Measurements from ENCODE around the gene SIRT6. TPM values are rescaled to one million over a fixed set of nuclear protein-coding genes. Genes with fewer than 3 reads are reported as not detected.

Gene SIRT6
- total RNA-seq, 2 experiments from 2014 or later, result 30.1 to 37.5 TPM

DNA sequence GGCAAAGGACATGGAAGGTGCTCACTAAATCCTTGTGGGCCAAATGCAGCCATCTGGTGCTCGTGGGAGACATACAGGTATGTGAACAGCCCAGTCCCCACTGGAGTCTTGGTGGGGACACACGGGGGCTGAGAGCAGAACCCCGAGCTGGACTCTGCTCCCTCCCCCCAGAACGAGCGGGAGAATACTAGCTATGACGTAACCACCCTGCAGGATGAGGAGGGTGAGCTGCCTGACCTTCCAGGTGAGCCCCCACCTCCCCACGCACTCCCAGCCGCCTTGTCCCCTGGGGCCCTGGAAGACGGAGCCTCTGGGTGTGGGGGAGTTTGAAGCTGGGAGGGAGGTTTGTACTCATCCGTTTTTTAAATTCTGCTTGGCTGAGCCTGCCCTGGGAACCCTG lies 33.4 kb upstream of the SIRT6 start:
- H3K27me3 Mint-ChIP-seq, result no peaks in the 10 kb centered on the region
- ATAC-seq (ENCODE audit: low read depth) (no peak), DNase-seq (no peak)
- peaks cover 5% of the 10 kb centered on the region for H3K9me3 Mint-ChIP-seq
- no peak overlapping the region for H3K27ac Mint-ChIP-seq
- POLR2A ChIA-PET, result no interaction called here
- H3K36me3 Mint-ChIP-seq, result no peaks in the 10 kb centered on the region
- H3K4me3 Mint-ChIP-seq, result no peak overlapping the region
- no peaks in the 10 kb centered on the region for H3K4me1 Mint-ChIP-seq

DNA sequence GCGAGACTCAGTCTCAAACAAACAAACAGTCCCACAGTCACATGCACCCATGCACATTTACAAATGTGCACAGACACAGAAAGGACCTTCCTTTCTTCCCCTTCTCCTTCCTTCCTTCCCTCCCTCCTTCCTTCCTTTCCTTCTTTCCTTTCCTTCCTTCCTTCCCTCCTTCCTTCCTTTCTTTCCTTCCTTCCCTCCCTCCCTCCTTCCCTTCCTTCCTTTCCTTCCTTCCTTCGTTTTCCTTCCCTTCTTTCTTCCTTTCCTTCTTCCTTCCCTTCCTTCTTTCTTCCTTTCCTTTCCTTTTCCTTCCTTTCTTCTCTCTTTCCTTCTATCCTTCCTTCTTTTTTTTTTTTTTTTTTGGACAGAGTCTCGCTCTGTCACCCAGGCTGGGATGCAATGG lies 30.8 kb upstream of the SIRT6 start:
- no peak for DNase-seq

DNA sequence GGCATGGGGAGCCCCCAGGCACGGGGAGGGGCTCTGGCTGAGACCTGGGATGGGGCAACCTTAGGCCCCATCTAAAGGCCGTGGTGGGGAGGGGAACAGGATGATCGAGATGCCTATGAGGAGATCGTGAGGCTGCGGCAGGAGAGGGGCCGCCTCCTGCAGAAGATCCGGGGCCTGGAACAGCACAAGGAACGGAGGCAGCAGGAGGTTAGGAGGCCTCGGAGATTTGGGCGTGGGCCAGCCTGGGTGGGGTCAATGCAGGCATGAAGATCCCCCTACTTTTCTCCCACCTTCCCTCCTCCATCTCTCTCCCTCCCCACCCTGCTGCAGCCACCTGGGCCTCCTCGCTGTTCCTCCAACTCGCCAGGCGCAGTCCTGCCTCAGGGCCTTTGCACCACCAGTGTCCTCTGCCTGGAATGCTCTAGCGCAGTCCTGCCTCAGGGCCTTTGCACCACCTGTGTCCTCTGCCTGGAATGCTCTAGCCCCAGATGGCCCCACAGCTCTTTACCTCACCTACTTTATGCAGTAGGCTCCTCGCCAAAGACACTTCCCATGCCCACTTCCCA lies 27.9 kb upstream of the SIRT6 start:
- POLR2A ChIA-PET, result no interaction called here
- H3K4me1 Mint-ChIP-seq, result no peaks in the 10 kb centered on the region

More for the DNA sequence above, 30.8 kb upstream of the SIRT6 start:
- H3K4me3 Mint-ChIP-seq, result no peak overlapping the region
- no peaks in the 10 kb centered on the region for H3K27me3 Mint-ChIP-seq
- H3K36me3 Mint-ChIP-seq, result no peaks in the 10 kb centered on the region
- H3K4me1 Mint-ChIP-seq, result no peaks in the 10 kb centered on the region
- POLR2A ChIA-PET, result interaction anchor here (0.6 kb wide), 1 partner anchor 192 kb away, joined by 5 read pairs; no protein-coding TSS in a partner anchor
- no peak overlapping the region for H3K27ac Mint-ChIP-seq
- no peak for ATAC-seq (ENCODE audit: low read depth)
- H3K9me3 Mint-ChIP-seq, result peaks cover 5% of the 10 kb centered on the region

DNA sequence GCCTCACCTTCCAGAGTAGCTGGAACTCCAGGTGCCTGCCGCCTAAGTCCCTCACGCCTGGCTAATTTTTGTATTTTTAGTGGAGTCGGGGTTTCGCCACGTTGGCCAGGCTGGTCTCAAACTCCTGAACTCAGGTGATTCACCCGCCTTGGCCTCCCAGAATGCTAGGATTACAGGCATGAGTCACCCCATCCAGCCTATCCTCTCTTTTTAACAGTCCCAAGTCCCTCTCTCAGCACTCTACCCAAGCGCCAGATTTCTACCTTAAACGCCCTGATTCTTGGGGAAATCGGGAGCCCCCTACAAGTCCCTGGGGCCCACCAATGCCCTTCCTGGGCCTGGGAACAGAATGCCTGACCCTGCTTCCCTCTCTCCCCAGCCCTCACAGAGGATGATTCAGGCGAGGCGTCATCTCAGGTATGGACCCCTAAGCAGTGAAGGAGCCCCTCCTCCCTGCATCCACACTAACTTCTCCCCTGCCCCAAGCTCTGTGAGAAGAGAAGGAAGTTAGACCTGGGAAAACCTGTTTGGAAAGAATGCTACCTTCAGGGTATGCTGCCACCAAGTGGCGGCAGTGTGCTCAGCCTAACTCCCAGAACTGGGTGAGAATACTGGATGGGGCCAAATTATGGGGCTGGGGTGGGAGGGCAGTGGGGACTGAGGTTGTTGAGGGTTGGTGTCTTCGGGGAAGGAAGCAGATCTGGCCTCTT lies 26.2 kb upstream of the SIRT6 start:
- no peaks in the 10 kb centered on the region for H3K9me3 Mint-ChIP-seq
- POLR2A ChIA-PET, result no interaction called here
- no peak for ATAC-seq (ENCODE audit: low read depth)
- DNase-seq, result no peak
- H3K4me1 Mint-ChIP-seq, result peaks cover 3% of the 10 kb centered on the region
- no peaks in the 10 kb centered on the region for H3K27me3 Mint-ChIP-seq
- H3K27ac Mint-ChIP-seq, result no peak overlapping the region
- H3K36me3 Mint-ChIP-seq, result no peaks in the 10 kb centered on the region
- no peak overlapping the region for H3K4me3 Mint-ChIP-seq

More for the DNA sequence above, 27.9 kb upstream of the SIRT6 start:
- H3K9me3 Mint-ChIP-seq, result no peaks in the 10 kb centered on the region
- no peak for ATAC-seq (ENCODE audit: low read depth)
- DNase-seq, result no peak
- H3K4me3 Mint-ChIP-seq, result no peak overlapping the region
- H3K27ac Mint-ChIP-seq, result no peak overlapping the region
- no peaks in the 10 kb centered on the region for H3K27me3 Mint-ChIP-seq
- no peaks in the 10 kb centered on the region for H3K36me3 Mint-ChIP-seq

DNA sequence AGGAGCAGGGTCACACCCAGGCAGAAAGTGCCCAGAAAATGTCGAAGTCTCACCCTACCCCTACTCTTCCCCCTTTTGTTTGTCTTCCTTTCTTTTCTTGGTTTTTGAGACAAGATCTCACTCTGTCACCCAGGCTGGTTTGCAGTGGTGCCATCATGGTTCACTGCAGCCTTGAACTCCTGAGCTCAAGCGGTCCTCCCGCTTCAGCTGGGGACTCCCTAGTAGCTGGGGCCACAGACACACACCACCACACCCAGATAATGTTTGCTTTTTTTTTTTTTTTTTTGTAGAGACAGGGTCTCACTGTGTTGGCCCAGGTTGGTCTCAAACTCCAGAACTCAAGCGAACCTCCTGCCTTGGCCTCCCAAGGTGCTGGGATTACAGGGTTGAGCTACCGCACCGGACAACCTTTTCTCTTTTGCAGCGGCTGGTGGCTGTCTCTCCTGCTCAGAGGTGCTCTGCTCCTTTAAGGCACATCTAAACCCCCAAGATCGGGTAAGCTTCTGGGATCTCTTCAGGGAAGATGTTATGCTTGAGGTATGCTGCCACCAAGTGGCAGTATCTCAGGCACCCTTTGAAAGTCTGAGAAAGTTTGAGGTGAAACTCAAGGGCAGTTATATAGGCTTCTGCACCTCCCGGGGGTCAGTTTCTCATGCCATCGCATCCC lies 24.6 kb upstream of the SIRT6 start:
- Mint-ChIP-seq H3K9me3 (no peaks in the 10 kb centered on the region), H3K4me1 (peaks cover 3% of the 10 kb centered on the region), H3K27me3 (no peaks in the 10 kb centered on the region), H3K27ac (no peak overlapping the region), H3K4me3 (no peak overlapping the region), H3K36me3 (no peaks in the 10 kb centered on the region)
- ATAC-seq (ENCODE audit: low read depth) (no peak), DNase-seq (no peak)
- POLR2A ChIA-PET, result no interaction called here

DNA sequence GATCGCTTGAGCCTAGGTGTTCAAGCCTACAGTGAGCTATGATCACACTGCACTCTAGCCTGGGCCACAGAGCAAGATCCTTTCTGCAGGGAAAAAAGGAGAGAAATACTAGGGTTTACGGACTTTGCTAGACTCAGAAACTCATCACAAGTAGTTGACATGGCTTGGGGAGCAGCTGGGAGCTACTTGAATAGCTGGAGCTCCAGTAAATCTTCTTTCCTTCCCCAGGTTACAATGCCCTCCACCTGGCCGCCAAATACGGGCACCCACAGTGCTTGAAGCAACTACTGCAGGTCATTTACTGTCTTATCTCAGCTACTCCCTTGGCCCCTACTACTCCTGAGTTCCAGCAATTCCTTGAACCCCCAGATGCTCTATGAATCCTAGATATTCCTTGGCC lies 19.4 kb upstream of the SIRT6 start:
- no peak overlapping the region for H3K4me3 Mint-ChIP-seq
- ATAC-seq (ENCODE audit: low read depth), result no peak

DNA sequence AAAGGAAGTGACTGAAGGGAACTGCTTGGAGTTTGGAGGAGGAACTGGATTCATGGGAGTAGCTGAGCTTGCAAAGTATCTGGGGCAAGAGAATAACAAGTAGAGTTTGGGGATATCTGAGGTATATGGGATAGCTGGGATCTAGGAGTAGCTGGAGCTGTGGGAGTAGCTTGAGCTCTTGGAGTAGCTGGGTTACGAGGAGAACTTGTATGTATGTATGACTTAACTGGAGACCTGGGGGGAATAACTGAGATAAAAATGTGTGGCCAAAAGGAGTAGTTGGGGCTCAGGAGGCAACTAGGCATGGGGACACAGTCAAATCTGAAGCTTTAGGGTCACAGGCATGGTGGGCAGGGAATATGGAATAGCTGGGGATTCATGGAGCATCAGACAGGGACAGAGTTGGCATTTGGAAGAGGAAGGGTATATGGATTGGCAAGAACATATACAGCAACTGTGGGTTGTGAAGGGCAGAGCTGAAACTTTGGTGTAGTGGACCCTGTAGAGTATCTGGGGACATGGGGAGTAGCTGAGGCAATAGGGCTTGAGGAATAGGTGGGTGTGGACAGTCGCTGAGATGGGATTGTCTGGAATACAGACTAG lies 18.7 kb upstream of the SIRT6 start:
- peaks cover 7% of the 10 kb centered on the region for H3K9me3 Mint-ChIP-seq
- DNase-seq (no peak), ATAC-seq (ENCODE audit: low read depth) (no peak)
- no peak overlapping the region for H3K4me3 Mint-ChIP-seq
- H3K27me3 Mint-ChIP-seq, result peaks cover 31% of the 10 kb centered on the region
- peaks cover 11% of the 10 kb centered on the region for H3K4me1 Mint-ChIP-seq
- POLR2A ChIA-PET, result interaction anchor here (0.7 to 0.9 kb wide), 2 partner anchors 215 to 216 kb away, joined by 3 read pairs; partner anchors contain the start of gene EEF2
- peaks cover 8% of the 10 kb centered on the region for H3K36me3 Mint-ChIP-seq
- no peak overlapping the region for H3K27ac Mint-ChIP-seq

More for the DNA sequence above, 19.4 kb upstream of the SIRT6 start:
- Mint-ChIP-seq H3K9me3 (peaks cover 7% of the 10 kb centered on the region), H3K36me3 (peaks cover 8% of the 10 kb centered on the region), H3K27me3 (peaks cover 27% of the 10 kb centered on the region), H3K27ac (no peak overlapping the region), H3K4me1 (peaks cover 11% of the 10 kb centered on the region)
- DNase-seq, result no peak
- POLR2A ChIA-PET, result interaction anchor here (0.6 to 1.3 kb wide), 2 partner anchors 216 to 241 kb away, joined by 3 to 5 read pairs; partner anchors contain the start of gene EEF2

DNA sequence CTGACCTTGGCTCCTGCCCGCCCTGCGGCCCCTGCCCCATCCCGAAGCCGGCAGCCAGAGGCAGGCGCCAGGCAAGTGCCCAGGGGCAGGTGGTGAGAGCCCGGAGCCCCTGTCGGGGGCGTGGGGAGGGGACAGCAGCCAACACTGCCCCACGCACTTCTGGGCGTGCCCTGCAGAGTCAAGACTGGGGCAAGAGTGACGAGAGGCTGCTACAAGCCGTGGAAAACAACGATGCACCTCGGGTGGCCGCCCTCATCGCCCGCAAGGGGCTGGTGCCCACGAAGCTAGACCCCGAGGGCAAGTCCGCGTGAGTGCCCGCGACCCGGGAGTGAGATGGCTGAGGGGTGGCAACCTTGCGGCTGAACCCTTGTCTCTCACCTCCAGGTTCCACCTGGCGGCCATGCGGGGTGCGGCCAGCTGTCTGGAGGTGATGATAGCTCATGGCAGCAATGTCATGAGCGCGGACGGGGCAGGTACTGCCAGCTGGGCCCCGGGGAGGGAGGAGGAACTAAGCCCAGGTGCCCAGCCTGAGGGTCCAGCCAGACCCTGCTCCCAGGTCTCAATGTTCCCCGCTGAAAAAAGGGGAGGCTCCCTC lies 17.4 kb upstream of the SIRT6 start:
- Mint-ChIP-seq H3K36me3 (peaks cover 8% of the 10 kb centered on the region), H3K9me3 (peaks cover 7% of the 10 kb centered on the region), H3K27me3 (peaks cover 31% of the 10 kb centered on the region), H3K27ac (no peak overlapping the region), H3K4me3 (no peak overlapping the region), H3K4me1 (peaks cover 11% of the 10 kb centered on the region)
- POLR2A ChIA-PET, result no interaction called here
- DNase-seq (no peak), ATAC-seq (ENCODE audit: low read depth) (no peak)

DNA sequence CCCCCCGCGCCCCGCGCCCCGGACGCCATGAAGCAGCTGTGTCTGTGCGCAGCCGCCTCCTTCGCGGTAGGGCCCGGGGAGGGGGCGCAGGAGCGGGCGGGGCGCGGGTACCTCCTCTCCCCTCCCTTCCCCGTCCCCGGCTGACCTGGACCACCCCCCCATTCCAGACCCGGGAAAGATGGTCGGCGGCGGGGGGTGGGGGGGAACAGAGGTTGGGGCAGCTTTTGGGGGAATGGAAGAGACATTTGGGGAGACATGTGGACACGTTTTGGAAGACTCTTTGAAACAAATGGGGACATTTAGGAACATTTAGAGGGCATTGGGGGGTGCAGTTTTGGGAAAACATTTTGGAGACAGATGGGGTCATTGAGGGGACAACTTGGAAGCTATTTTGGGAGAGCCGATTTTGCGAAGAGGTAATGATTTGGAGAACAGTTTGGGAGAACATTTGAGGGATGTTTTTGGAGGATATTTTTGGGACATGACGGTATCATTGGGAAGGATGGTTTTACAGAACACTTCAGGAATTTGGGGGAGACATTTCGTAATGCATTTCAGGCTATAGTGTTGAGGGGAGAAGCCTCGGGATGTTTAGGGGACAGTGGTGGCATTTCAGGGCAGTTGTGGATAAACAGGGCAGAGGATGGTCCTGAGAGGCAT lies 16.2 kb upstream of the SIRT6 start:
- POLR2A ChIA-PET, result interaction anchor here (0.5 kb wide), 1 partner anchor 34 kb away, joined by 4 read pairs; no protein-coding TSS in a partner anchor
- DNase-seq, result no peak
- Mint-ChIP-seq H3K27me3 (peaks cover 31% of the 10 kb centered on the region), H3K36me3 (peaks cover 8% of the 10 kb centered on the region), H3K4me3 (no peak overlapping the region), H3K27ac (no peak overlapping the region), H3K9me3 (peaks cover 7% of the 10 kb centered on the region), H3K4me1 (peaks cover 8% of the 10 kb centered on the region)
- ATAC-seq (ENCODE audit: low read depth), result no peak

DNA sequence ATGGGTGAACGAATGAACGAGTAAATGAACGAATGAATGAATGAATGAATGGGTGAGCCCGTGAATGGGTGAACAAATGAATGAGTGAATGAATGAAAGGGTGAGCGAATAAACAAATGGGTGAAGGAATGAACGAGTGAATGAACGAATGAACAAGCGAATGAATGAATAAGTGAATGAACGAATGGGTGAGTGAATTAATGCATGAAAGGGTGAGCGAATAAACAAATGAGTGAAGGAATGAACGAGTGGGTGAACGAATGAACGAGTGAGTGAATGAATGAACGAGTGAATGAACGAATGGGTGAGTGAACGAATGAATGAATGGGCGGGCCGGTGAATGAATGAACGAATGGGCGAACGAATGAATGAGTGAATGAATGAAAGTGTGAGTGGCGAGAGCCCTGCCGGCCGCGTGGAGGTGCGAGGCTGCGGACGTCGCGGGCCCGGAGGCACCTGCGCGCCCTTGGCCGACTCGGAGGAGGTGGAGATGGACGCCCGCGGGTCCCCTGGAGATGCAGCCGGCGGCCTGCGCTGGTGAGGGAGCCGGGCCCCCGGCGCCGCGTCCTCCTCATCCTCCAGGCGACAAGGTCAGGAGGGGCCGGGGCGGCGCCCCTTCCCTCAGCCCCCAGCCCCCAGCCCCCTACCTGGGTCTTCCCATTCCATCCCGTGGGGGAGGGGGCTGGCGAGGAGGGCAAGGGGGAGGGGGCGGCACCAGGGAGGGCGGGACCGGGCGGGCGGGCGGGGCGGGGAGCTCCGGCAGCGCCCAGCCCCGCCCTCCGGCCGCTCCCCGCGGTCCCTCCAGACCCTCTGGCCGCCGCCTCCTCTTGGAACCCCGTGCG lies 15.5 kb upstream of the SIRT6 start:
- no peak for DNase-seq
- POLR2A ChIA-PET, result no interaction called here
- Mint-ChIP-seq H3K36me3 (peaks cover 8% of the 10 kb centered on the region), H3K4me3 (no peak overlapping the region), H3K9me3 (peaks cover 7% of the 10 kb centered on the region), H3K27me3 (peaks cover 37% of the 10 kb centered on the region), H3K27ac (no peak overlapping the region), H3K4me1 (peaks cover 8% of the 10 kb centered on the region)
- no peak for ATAC-seq (ENCODE audit: low read depth)

DNA sequence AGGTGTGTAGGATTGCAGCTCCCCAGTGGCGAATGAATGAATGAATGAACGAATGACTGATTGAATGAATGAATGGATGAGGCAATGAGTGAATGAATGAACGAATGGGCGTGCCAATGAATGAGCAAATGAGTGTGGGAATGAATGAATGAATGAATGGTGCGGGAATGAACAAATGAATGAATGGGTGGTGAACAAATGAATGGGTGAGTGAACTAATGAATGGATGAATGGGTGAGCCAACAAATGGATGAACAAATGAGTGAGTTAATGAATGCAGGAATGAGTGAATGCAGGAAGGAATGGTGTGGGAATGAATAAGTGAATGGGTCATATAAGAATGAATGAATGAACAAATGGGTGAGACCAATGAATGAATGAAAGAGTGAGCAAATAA lies 14.9 kb upstream of the SIRT6 start:
- POLR2A ChIA-PET, result no interaction called here
- H3K4me1 Mint-ChIP-seq, result peaks cover 8% of the 10 kb centered on the region
- H3K27ac Mint-ChIP-seq, result no peak overlapping the region
- peaks cover 8% of the 10 kb centered on the region for H3K36me3 Mint-ChIP-seq
- DNase-seq (no peak), ATAC-seq (ENCODE audit: low read depth) (no peak)
- H3K9me3 Mint-ChIP-seq, result peaks cover 7% of the 10 kb centered on the region
- no peak overlapping the region for H3K4me3 Mint-ChIP-seq
- H3K27me3 Mint-ChIP-seq, result peaks cover 37% of the 10 kb centered on the region

DNA sequence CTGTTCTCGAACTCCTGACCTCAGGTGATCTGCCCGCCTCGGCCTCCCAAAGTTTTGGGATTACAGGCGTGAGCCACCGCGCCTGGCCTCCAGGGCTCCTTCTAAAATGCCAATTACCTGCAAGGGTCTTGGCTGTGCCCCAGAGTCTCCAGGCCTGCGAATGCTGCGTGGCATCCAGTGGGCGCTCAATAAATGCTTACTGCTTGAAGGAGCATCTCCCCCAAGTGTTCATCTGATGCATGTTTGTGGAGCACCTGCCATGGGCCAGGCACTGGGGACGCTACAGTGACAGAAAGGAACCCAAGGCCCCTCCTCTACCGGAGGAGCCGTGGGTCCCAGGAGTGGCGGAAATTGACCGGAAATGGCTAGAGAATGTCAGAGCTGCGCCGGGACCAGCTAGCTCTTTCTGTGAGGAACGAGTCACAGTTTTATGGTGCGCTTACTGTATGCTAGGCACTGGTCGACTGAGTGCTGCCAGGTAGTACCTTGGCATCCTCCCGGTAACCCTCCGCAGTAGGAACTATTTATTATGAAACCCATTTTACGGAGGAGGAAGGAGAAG lies 14.3 kb upstream of the SIRT6 start:
- DNase-seq, result no peak
- Mint-ChIP-seq H3K36me3 (peaks cover 8% of the 10 kb centered on the region), H3K27me3 (peaks cover 37% of the 10 kb centered on the region), H3K4me1 (peaks cover 8% of the 10 kb centered on the region), H3K27ac (no peak overlapping the region), H3K4me3 (no peak overlapping the region), H3K9me3 (peaks cover 7% of the 10 kb centered on the region)
- POLR2A ChIA-PET, result no interaction called here
- no peak for ATAC-seq (ENCODE audit: low read depth)
